HepG2 (cell line): ENCODE measurements around the gene GRID1. TPM values are rescaled to one million over a fixed set of nuclear protein-coding genes. Genes with fewer than 3 reads are reported as not detected.

Source experiments
- ATAC-seq: fragments of 200-7000 bp; cut with Tn5 transposase; 3 replicates; pipeline ENCODE4 v1.9.1; 2020; ENCODE audit warnings: mild to moderate bottlenecking, moderate library complexity
- BruUV-seq: library from RNA; stranded (reverse); fragments of 400-500 nt; replicated peaks from 2 replicates; lab custom pipeline; 2021; lab: Mats Ljungman, UMichigan
- CTCF ChIA-PET: fragments of 300-600 bp; formaldehyde crosslinking; extraction: SDS; loops from one replicate; lab custom pipeline; 2021; ENCODE audit warnings: low total read pairs, inconsistent platforms, low intra/inter-chr PET ratio; lab: Yijun Ruan, JAX
- POLR2A ChIA-PET: fragments of 350-600 bp; sonication (Branson Sonifier 250); formaldehyde crosslinking; loops from one replicate; lab custom pipeline; 2020; ENCODE audit warnings: antibody characterized with exemption, inconsistent platforms; lab: Yijun Ruan, JAX
- DNase-seq: peaks from one replicate; pipeline ENCODE4 v3.0.0-alpha.2; 2015; ENCODE audit warnings: low spot score
- FAIRE-seq: peaks from 3 replicates; lab custom pipeline; 2011; peaks lifted over from hg19 to GRCh38; lab: Jason Lieb, UNC
- H2AFZ ChIP-seq: one replicate; pipeline ENCODE4 v1.6.1; 2011; ENCODE audit warnings: low read length, inconsistent platforms
- H3K27ac ChIP-seq: fragments of 300-600 bp; 3 replicates; pipeline ENCODE4 v1.8.0; 2011; ENCODE audit warnings: mixed run types, mild to moderate bottlenecking, mixed read lengths, low read length, inconsistent platforms; ENCODE audit not compliant: insufficient read depth; ENCODE audit errors: extremely low read length
- H3K27me3 ChIP-seq, 2 experiments: fragments of 200-600 bp in 1 of 2; 2 replicates in 1 of 2; 3 replicates in 1 of 2; pipeline versions ENCODE4 v1.6.0 to v1.8.0; 2011; ENCODE audit warnings: low read length in 2 of 2, mild to moderate bottlenecking in 2 of 2, moderate library complexity in 2 of 2, inconsistent platforms in 1 of 2; ENCODE audit not compliant: insufficient read depth in 2 of 2, control insufficient read depth in 1 of 2
- H3K36me3 ChIP-seq, 2 experiments: fragments of 200-600 bp in 1 of 2; replicated peaks in 1 of 2; 2 replicates in 1 of 2; 3 replicates in 1 of 2; pipeline versions ENCODE4 v1.5.1 to v1.8.0; 2011; ENCODE audit warnings: low read length in 2 of 2, inconsistent platforms in 1 of 2; ENCODE audit not compliant: insufficient read depth in 2 of 2, control insufficient read depth in 1 of 2
- H3K4me1 ChIP-seq: 2 replicates; pipeline ENCODE4 v1.5.1; 2012; ENCODE audit warnings: low read length, inconsistent platforms; ENCODE audit not compliant: insufficient read depth
- H3K4me2 ChIP-seq: 2 replicates; pipeline ENCODE4 v1.6.0; 2011; ENCODE audit warnings: low read depth, low read length, inconsistent platforms
- H3K4me3 ChIP-seq, 3 experiments: fragments of 200-600 bp in 1 of 3; sonication (generic), shearing (Covaris generic) in 1 of 3; replicated peaks in 1 of 3; 2 replicates each; pipeline ENCODE4 v1.5.1; 2011 to 2016; ENCODE audit warnings: low read length in 3 of 3, inconsistent platforms in 2 of 3, low read depth in 2 of 3, mild to moderate bottlenecking in 2 of 3, control low read depth in 1 of 3, mixed read lengths in 1 of 3; ENCODE audit not compliant: insufficient read depth in 1 of 3
- H3K79me2 ChIP-seq: one replicate; pipeline ENCODE4 v1.6.1; 2011; ENCODE audit warnings: low read length, inconsistent platforms; ENCODE audit not compliant: insufficient read depth
- H3K9ac ChIP-seq: 2 replicates; pipeline ENCODE4 v1.6.0; 2011; ENCODE audit warnings: mild to moderate bottlenecking, low read depth, low read length, inconsistent platforms; ENCODE audit not compliant: insufficient read depth
- H3K9me3 ChIP-seq: 2 replicates; pipeline ENCODE4 v1.5.1; 2012; ENCODE audit warnings: mild to moderate bottlenecking, low read length
- H4K20me1 ChIP-seq: 2 replicates; pipeline ENCODE4 v1.6.0; 2011; ENCODE audit warnings: inconsistent platforms, mild to moderate bottlenecking, low read length, moderate library complexity; ENCODE audit not compliant: insufficient read depth
- ATF7 ChIP-seq, 2 experiments: fragments of 450-650 bp in 1 of 2; sonication (generic) in 1 of 2; formaldehyde crosslinking in 1 of 2; IDR thresholded peaks; 2 replicates each; pipeline versions ENCODE4 v1.4.0 to v1.6.1; 2016 to 2020; ENCODE audit warnings: antibody characterized with exemption in 1 of 2, mild to moderate bottlenecking in 1 of 2, missing genetic modification reagents in 1 of 2
- CREB1 ChIP-seq, 2 experiments: fragments of 450-650 bp in 1 of 2; IDR thresholded peaks; 2 replicates each; pipeline ENCODE4 v1.6.1; 2016 to 2017; ENCODE audit warnings: control low read depth in 1 of 2, mild to moderate bottlenecking in 1 of 2, missing compliant biosample characterization in 1 of 2, missing genetic modification characterization in 1 of 2
- FLYWCH1 ChIP-seq: sonication (generic); formaldehyde crosslinking; IDR thresholded peaks from 2 replicates; pipeline ENCODE4 v1.8.1; 2023; ENCODE audit warnings: mild to moderate bottlenecking, missing genetic modification reagents
- NFYC ChIP-seq: IDR thresholded peaks from 2 replicates; pipeline ENCODE4 v1.6.1; 2016; ENCODE audit warnings: missing genetic modification reagents, missing compliant biosample characterization
- SRSF4 ChIP-seq: fragments of 200-400 bp; formaldehyde crosslinking; IDR thresholded peaks from one replicate; pipeline ENCODE4 v1.6.1; 2018; ENCODE audit warnings: mild to moderate bottlenecking, low read depth, low read length, moderate library complexity; ENCODE audit not compliant: poor library complexity, severe bottlenecking
- TBX3 ChIP-seq: fragments of 450-650 bp; IDR thresholded peaks from 2 replicates; pipeline ENCODE4 v1.6.1; 2017; ENCODE audit warnings: antibody characterized with exemption, mild to moderate bottlenecking, inconsistent platforms, borderline replicate concordance
- TSC22D2 ChIP-seq: sonication (generic); formaldehyde crosslinking; IDR thresholded peaks from 2 replicates; pipeline ENCODE4 v1.5.1; 2020; ENCODE audit warnings: missing genetic modification reagents, mild to moderate bottlenecking, borderline replicate concordance
- WGBS: methylation state at CpG from one replicate; pipeline ENCODE4 v1.1.6; 2017; ENCODE audit warnings: low lambda C conversion rate; 5-methylcytosine and 5-hydroxymethylcytosine counted together
- in situ Hi-C: cut with HindIII; loops from 2 replicates; pipeline ENCODE4 v1.10.0; 2017; ENCODE audit warnings: low pct_unique_long_range_greater_than_20kb; ENCODE audit not compliant: extremely low pct_ligation_motif_present
- intact Hi-C: fragments of 100-400 bp; cut with micrococcal nuclease; formaldehyde crosslinking; loops from one replicate; pipeline ENCODE4 v1.10.0; 2022; ENCODE audit not compliant: unreplicated experiment
- polyA plus RNA-seq, 8 experiments: library from polyadenylated mRNA; depleted of rRNA in 3 of 8; stranded (reverse) in 7 of 8; unstranded in 1 of 8; fragments of >200 nt; fragmentation: Illumina TruSeq in 4 of 8; extraction: Trizol in 4 of 8; gene quantifications; 2 replicates each; pipeline versions ENCODE4 v1.2.1 to v1.2.3, GENCODE V29; 2011 to 2016; ENCODE audit warnings: low read depth in 4 of 8, missing spikeins in 1 of 8, mixed read lengths in 1 of 8; ENCODE audit not compliant: insufficient read depth in 1 of 8
- total RNA-seq, 5 experiments: library from RNA; depleted of rRNA; stranded (reverse); fragments of >200 nt; fragmentation: Illumina TruSeq; extraction: Trizol; gene quantifications; 2 replicates each; pipeline ENCODE4 v1.2.3, GENCODE V29; 2016; ENCODE audit warnings: low read depth in 1 of 5
- TF ChIP-seq, protein P1 (sequence below): sonication (generic); formaldehyde crosslinking; IDR thresholded peaks from 2 replicates; pipeline ENCODE4 v1.4.0; 2020; ENCODE audit warnings: missing genetic modification reagents

Gene GRID1
- total and polyA plus RNA-seq, 2 of the 13 experiments (the other 11 are each of a cell fraction or from before 2014, with no cell fraction given) = 0.05 TPM; not detected in 1

GRCh38 chr10:86017841-86018734 is 348.5 kb downstream of the GRID1 start:
- Histone ChIP-seq H3K79me2 (no peaks in the 10 kb centered on the region), H3K9ac (no peak overlapping the region), H3K9me3 (no peaks in the 10 kb centered on the region), H3K27ac (no peak overlapping the region), H2AFZ (no peak overlapping the region), H3K27me3 (peaks cover 0 to 6% of the 10 kb centered on the region in 2 experiments; a peak in 1 of 5 replicates), H3K36me3 (no peaks in the 10 kb centered on the region), H3K4me1 (no peaks in the 10 kb centered on the region), H3K4me2 (no peak overlapping the region), H3K4me3 (no peak overlapping the region), H4K20me1 (no peaks in the 10 kb centered on the region)
- DNase-seq = no peak
- no peak for FAIRE-seq
- CTCF ChIA-PET = no interaction called here
- no peak for TF ChIP-seq SRSF4
- TF ChIP-seq TSC22D2 (CRISPR knock-in tag) = no peak
- TF ChIP-seq FLYWCH1 (CRISPR knock-in tag) = no peak
- TF ChIP-seq NFYC = no peak
- TF ChIP-seq TBX3 = no peak
- ATAC-seq = no peak
- intact Hi-C loops = no loop called here
- POLR2A ChIA-PET = no interaction called here
- 0% methylated on average over 4 of the region's 13 CpGs for WGBS
- no TSS peak for BruUV-seq
- in situ Hi-C loops = no loop called here

DNA sequence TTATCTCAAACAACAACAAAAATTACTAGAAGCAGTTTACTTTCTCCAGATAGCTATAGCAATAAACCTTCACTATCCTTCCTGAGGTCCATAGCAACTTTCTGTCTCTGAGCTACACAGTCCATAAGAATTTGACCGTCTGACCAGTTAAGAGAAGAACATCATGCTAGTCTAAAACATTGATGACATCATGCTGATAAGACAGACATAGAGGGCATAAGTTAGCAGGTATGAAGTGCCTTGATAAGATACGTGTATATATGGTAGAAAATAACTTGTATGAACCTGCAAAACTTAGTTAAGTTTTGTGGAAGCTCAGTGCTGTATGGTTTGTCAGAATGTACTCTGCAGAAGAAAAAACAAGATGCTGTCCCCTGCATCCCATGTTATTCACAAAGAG is 353.0 kb downstream of the GRID1 start:
- H3K4me1 ChIP-seq = no peaks in the 10 kb centered on the region
- no peaks in the 10 kb centered on the region for H3K9me3 ChIP-seq
- intact Hi-C loops = no loop called here
- H3K36me3 ChIP-seq = no peaks in the 10 kb centered on the region
- no peak overlapping the region for H2AFZ ChIP-seq
- DNase-seq (no peak), FAIRE-seq (no peak), ATAC-seq (no peak)
- in situ Hi-C loops = no loop called here
- no peaks in the 10 kb centered on the region for H4K20me1 ChIP-seq
- TF ChIP-seq ATF7 (IDR thresholded peaks at IDR 0.05) (peak; percentile 79), ATF7 (CRISPR knock-in tag; IDR thresholded peaks at IDR 0.05) (no peak), CREB1 (IDR thresholded peaks at IDR 0.05) (peak; percentile 34; the same call in 1 of the 2 replicates), CREB1 (CRISPR knock-in tag; IDR thresholded peaks at IDR 0.05) (no peak)
- TF ChIP-seq, protein P1, sequence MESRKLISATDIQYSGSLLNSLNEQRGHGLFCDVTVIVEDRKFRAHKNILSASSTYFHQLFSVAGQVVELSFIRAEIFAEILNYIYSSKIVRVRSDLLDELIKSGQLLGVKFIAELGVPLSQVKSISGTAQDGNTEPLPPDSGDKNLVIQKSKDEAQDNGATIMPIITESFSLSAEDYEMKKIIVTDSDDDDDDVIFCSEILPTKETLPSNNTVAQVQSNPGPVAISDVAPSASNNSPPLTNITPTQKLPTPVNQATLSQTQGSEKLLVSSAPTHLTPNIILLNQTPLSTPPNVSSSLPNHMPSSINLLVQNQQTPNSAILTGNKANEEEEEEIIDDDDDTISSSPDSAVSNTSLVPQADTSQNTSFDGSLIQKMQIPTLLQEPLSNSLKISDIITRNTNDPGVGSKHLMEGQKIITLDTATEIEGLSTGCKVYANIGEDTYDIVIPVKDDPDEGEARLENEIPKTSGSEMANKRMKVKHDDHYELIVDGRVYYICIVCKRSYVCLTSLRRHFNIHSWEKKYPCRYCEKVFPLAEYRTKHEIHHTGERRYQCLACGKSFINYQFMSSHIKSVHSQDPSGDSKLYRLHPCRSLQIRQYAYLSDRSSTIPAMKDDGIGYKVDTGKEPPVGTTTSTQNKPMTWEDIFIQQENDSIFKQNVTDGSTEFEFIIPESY = no peak
- no TSS peak for BruUV-seq
- ChIA-PET POLR2A (no interaction called here), CTCF (no interaction called here)
- H3K27ac ChIP-seq = no peak overlapping the region
- H3K9ac ChIP-seq = no peak overlapping the region
- H3K27me3 ChIP-seq = peaks cover 0 to 6% of the 10 kb centered on the region in 2 experiments; a peak in 1 of 5 replicates
- H3K4me2 ChIP-seq = no peak overlapping the region
- 0% methylated on average over 2 of the region's 2 CpGs for WGBS
- H3K4me3 ChIP-seq = no peak overlapping the region
- H3K79me2 ChIP-seq = no peaks in the 10 kb centered on the region
